ENCODE results near the gene ZBTB8OS.

Gene ZBTB8OS

DNA sequence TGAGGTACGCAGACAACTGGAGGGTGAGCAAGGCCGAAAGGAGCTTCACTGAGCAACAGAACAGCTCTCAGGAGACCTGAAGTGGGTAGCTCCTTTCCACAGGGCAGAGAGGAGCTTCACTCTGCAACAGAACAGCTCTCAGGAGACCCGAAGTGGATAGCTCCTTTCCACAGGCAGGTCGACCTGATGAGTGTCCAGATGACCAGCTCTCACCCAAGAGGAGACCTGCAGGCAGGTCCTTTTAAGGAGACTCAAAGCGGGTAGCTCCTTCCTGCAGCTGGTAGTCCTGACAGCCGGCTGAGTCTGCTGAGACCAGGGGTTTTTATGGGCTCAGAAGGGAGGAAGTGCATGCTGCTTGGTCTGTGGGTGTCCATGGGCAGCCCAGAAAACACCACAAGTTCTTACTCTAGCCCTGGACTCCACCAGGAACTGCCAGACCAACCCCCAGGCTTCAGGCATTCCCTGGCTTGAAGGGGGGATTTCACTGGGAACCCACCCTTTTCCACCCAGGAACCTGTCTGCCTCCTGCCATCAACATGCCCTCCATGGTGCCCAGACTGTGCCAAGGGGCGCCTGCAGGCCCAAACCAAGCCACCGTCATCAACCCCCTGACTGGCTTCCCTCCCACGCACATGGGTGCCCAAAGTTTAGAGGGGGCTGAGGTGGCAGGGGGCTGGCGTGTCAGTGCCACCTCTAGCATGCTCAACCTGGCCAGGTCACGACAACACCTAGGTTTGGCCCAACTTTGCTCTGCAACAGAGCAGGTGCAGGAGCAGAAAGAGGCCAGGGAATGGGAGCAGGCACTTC lies 43.6 kb downstream of the ZBTB8OS start:
- no peak for DNase-seq

DNA sequence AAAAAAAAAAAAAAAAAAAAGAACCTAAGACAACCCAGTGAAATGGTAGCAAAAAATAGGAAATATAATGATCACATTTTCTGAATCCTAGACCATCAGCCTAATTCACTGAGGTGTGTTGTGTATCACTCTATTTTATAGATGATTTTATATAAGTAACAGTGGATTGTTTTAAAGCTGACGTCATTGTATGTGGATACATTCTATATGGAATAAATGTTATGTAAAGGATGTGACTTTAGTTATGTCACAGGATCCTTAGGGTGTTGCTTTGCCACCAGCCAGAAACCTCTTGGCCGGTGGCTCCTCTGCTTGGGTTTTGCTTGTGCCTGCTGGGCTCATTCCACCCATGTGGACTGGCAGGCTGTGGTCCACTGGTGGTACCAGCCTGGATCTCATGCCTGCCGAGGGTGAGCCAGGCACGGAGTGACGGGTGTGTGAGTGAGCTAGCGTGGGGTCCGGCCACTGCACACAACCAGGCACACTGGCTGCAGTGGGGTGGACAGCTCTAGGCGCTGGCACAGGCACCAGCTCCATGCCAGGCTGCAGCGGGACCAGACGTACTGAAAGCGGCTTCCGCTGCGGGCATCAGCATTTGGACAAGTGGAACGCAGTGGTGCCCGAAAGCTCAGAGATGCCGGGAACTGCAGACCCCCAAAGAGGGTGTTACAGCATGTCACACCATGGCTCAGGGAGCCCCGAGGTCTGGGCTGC lies 44.5 kb downstream of the ZBTB8OS start:
- no peak for DNase-seq

DNA sequence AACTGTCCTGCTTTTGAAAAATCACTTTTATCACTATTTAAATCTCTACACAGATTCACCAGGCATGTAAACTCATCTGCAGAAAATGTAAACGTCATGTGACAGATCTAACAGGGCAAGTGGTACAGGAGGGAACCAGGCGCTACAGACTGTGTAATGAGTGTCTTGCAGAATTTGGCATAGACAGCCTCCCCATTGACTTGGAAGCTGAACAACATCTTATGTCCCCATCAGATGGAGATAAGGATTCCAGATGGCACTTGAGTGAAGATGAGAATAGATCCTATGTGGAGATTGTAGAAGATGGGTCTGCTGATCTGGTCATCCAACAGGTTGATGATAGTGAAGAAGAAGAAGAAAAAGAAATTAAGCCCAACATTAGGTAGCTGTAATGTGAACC lies 50.3 kb downstream of the ZBTB8OS start:
- no peak for DNase-seq

DNA sequence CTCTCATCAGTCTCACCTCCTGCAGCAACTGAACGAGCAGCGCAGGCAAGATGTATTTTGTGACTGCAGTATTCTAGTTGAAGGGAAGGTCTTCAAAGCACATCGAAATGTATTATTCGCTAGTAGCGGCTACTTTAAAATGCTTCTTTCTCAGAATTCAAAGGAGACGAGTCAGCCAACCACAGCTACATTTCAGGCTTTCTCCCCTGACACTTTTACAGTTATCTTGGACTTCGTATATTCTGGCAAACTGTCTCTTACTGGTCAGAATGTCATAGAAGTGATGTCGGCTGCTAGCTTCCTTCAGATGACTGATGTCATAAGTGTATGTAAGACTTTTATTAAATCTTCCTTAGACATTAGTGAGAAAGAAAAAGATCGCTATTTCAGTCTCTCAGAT lies 57.4 kb downstream of the ZBTB8OS start:
- no peak for DNase-seq

DNA sequence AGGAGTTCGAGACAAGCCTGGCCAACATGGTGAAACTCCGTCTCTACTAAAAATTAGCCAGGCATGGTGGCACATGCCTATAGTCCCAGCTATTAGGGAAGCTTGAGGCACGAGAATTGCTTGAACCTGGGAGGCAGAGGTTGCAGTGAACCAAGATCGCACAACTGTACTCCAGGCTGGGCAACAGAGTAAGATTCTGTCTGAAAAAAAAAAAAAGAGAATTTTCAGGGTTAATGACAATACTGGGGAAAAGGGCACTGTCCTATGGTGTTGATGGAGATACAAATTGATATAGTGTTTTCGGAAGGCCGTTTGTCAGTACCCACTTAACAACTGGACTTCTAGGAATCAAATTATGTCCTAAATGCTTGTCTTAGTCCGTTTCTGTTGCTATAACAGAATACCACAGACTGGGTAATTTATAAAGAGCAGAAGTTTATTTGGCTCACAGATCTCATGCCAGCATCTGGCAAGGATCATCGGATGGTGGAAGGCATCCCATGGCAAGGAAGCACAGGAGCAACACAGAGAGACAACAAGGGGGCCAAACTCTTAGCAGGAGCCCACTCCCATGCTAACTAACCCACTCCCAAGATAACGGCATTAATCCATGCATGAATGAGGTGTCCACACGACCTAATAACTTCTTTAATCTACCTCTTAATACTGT lies 69.9 kb downstream of the ZBTB8OS start:
- DNase-seq, result no peak

All from CD4-positive, alpha-beta T cell treated with Interleukin-12 subunit alpha and Interleukin-12 subunit beta, for 1 hour (primary cell).